Melanocyte of skin (primary cell): Measurements from ENCODE around the gene KIF26A. TPM values are rescaled to one million over a fixed set of nuclear protein-coding genes. Genes with fewer than 3 reads are reported as not detected.

Source experiments
- small RNA-seq, 2 donors: library from RNA; depleted of rRNA; stranded (forward); fragments of <200 nt; gene quantifications; one replicate each; pipeline ENCODE3, GENCODE V24; 2012
- total RNA-seq, 2 donors: library from RNA; depleted of rRNA; stranded (reverse); fragments of >200 nt; gene quantifications; 2 replicates each; pipeline ENCODE4 v1.2.3, GENCODE V29; 2012

The KIF26A gene
- total RNA-seq = under 1 TPM; under 0.01 to 0.33 TPM

DNA sequence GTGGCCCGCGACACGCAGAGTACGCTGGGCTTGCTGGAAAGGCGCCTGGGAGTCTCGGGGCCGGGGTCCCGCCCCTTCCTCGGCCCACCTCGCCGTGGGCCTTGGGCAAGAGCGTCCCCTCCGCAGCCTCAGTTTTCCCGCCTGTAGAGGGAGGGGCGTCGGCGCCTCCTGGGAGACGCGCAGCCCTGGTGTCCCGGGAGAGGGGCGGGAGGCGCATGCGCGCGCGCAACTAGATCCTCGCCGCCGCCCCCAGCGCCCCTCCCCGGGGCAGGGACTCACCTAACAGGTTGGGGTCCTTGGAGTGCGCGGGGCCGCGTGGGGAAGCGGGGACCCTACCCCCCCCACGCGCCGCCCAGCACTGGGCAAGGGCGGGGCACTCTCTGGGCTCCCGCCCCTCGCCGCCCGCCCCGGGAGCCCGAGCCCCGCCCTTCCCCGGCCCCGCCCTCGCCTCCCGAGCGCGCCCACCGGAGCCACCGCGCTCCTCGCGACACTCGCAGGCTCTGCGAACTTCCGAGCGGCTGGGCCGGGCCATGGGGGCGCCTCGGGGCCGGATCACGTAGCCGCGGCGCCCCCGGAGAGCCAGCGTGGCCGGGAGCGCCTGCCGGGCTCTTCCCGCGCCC lies at the start of gene KIF26A:
Gene KIF26A, plus strand, starts transcription at position 490 of the 620 bp plus-strand sequence. CDS start 136 bp downstream, outside the sequence.

Small RNA genes lying within 50 kb of the gene (small RNA-seq; reads per million reads assigned to genes)
- gene MIR203A = 57.3 to 82.8 reads per million in 2 donors

Other genes with a start within 250 kb of the KIF26A start
- 1 to 10 TPM in 1 of 2 donors, under 1 TPM in 1; 0.33 to 1.0 TPM for gene TDRD9, start 210.1 kb upstream of the KIF26A start, total RNA-seq
- not detected for gene RD3L, start 196.1 kb upstream of the KIF26A start, total RNA-seq
- not detected for gene ASPG, start 52.9 kb upstream of the KIF26A start, total RNA-seq